ENCODE results near the gene PLCB3. TPM values are rescaled to one million over a fixed set of nuclear protein-coding genes. Genes with fewer than 3 reads are reported as not detected.

Gene PLCB3
- total and polyA plus RNA-seq, 10 of the 15 experiments (the other 5 are each of a cell fraction or from before 2014, with no cell fraction given), result 0.03 to 10.3 (median 3.3) TPM

GRCh38 chr11:64284962-64285884 lies 33.9 kb downstream of the PLCB3 start, which contains the start of gene GPR137:
TSS of gene GPR137 (plus strand) at chr11:64285848. CDS start at chr11:64286525, 677 bp downstream.
- POLR2A ChIA-PET, result interaction anchor here (0.6 to 6.2 kb wide), 10 partner anchors 8 to 78 kb away, joined by 3 to 92 read pairs (median 7); partner anchors contain the start of genes ESRRA, FERMT3, FKBP2 and PRDX5
- SMC1A ChIA-PET (ENCODE audit: uncharacterized antibody, unreplicated experiment), result interaction anchor here (0.9 to 3.5 kb wide), 4 partner anchors 14 to 32 kb away, joined by 4 to 16 read pairs (median 8); partner anchors contain the start of genes CATSPERZ, PRDX5 and TRMT112
- ATAC-seq, result peak; percentile 76
- TF ChIP-seq ZBED1 (IDR thresholded peaks at IDR 0.05; ENCODE audit: borderline replicate concordance), result no peak
- TF ChIP-seq TBL1XR1 (IDR thresholded peaks at IDR 0.05; ENCODE audit: low read depth, low read length), result peak; percentile 95; the same call in 1 of the 2 replicates
- TF ChIP-seq HDAC6 (IDR thresholded peaks at IDR 0.05; ENCODE audit: unreplicated experiment), result no peak
- no peak for TF ChIP-seq WRNIP1 (IDR thresholded peaks at IDR 0.05; ENCODE audit: borderline replicate concordance, low read depth, low read length)
- no peak for TF ChIP-seq CEBPZ (IDR thresholded peaks at IDR 0.05; ENCODE audit: low read depth, low read length)
- TF ChIP-seq EZH2 (IDR thresholded peaks at IDR 0.05; ENCODE audit: borderline replicate concordance, control insufficient read depth, low read depth, low read length), result no peak
- no peak for TF ChIP-seq JUNB (IDR thresholded peaks at IDR 0.05)
- TF ChIP-seq SMC3 (IDR thresholded peaks at IDR 0.05; ENCODE audit: borderline replicate concordance, low read length), result no peak
- peak; percentile 69 to 99 for TF ChIP-seq EGR1 (IDR thresholded peaks at IDR 0.05; ENCODE audit: borderline replicate concordance in 1 of 2, low read depth in 2 of 2, low read length in 2 of 2)
- TF ChIP-seq E2F8 (IDR thresholded peaks at IDR 0.05; ENCODE audit: low read depth, partially characterized antibody), result no peak
- no peak for TF ChIP-seq KDM1A (IDR thresholded peaks at IDR 0.05; ENCODE audit: borderline replicate concordance)
- TF ChIP-seq ZZZ3 (IDR thresholded peaks at IDR 0.05; ENCODE audit: control insufficient read depth, insufficient read length, low read depth), result no peak
- peak; percentile 76 for TF ChIP-seq LARP7 (IDR thresholded peaks at IDR 0.05)
- TF ChIP-seq CBFB (IDR thresholded peaks at IDR 0.05; ENCODE audit: low read depth), result no peak
- TF ChIP-seq SMAD5 (IDR thresholded peaks at IDR 0.05; ENCODE audit: low read depth), result no peak
- no peak for TF ChIP-seq HDGF (IDR thresholded peaks at IDR 0.05)
- TF ChIP-seq STAT1 (conservative IDR thresholded peaks at IDR 0.05), result no peak; the same call in 1 of the 2 replicates

More at GRCh38 chr11:64284962-64285884, 33.9 kb downstream of the PLCB3 start, which contains the start of gene GPR137:
- peak within 1 kb of the TSS; percentile 86 for H3K4me3 ChIP-seq
- no peaks in the 10 kb centered on the region for H4K20me1 ChIP-seq (ENCODE audit: control insufficient read depth, insufficient read depth)
- peaks cover 7% of the 10 kb centered on the region for H3K4me1 ChIP-seq (ENCODE audit: control insufficient read depth, insufficient read depth, low read length)
- H3K27me3 ChIP-seq (replicated peaks in 1 of 2; ENCODE audit: control insufficient read depth in 2 of 2, insufficient read depth in 2 of 2, low read length in 1 of 2), result no peaks in the 10 kb centered on the region
- FAIRE-seq (peak; percentile 77), DNase-seq (ENCODE audit: low read depth, low spot score) (no peak)
- WGBS (ENCODE audit: insufficient coverage, insufficient replicate concordance, low lambda C conversion rate, missing lambda C conversion rate), result under 1% methylated on average over 63 of the region's 102 CpGs
- H2AFZ ChIP-seq (ENCODE audit: control insufficient read depth, low read depth, low read length), result peak within 1 kb of the TSS; percentile 96
- no peaks in the 10 kb centered on the region for H3K9me3 ChIP-seq (replicated peaks; ENCODE audit: control insufficient read depth, insufficient read depth, low read length)
- in situ Hi-C loops (cut with MboI), result no loop called here
- H3K79me2 ChIP-seq (ENCODE audit: control insufficient read depth, insufficient read depth, low read length), result peaks cover 15% of the 10 kb centered on the region
- TSS peak; percentile 84 for BruUV-seq (replicated peaks)
- intact Hi-C loops (cut with micrococcal nuclease; ENCODE audit: unreplicated experiment), result loop anchor here (1.0 kb wide), 1 partner anchor 15 kb away; no protein-coding TSS in a partner anchor
- H3K27ac ChIP-seq (ENCODE audit: control insufficient read depth, insufficient read depth), result peak within 1 kb of the TSS; percentile 91
- H3K9ac ChIP-seq (ENCODE audit: control insufficient read depth, insufficient read depth, low read length), result peak within 1 kb of the TSS; percentile 81
- peak within 1 kb of the TSS; percentile 99 for H3K4me2 ChIP-seq (ENCODE audit: control insufficient read depth, insufficient read depth)
- ChIA-PET RAD21 (ENCODE audit: unreplicated experiment) (interaction anchor here (0.6 to 2.7 kb wide), 8 partner anchors 14 to 81 kb away, joined by 3 to 10 read pairs (median 6); partner anchors contain the start of genes FERMT3, NUDT22, PRDX5 and TRMT112), CTCF (interaction anchor here (1.0 to 5.5 kb wide), 7 partner anchors 15 to 80 kb away, joined by 3 to 46 read pairs (median 4); partner anchors contain the start of genes CATSPERZ, ESRRA, FERMT3 and PRDX5)
- peaks cover 0 to 2% of the 10 kb centered on the region in 2 experiments; a peak in 2 of 4 replicates for H3K36me3 ChIP-seq (ENCODE audit: control insufficient read depth in 2 of 2, insufficient read depth in 2 of 2, low read length in 1 of 2)
